GM12878 (cell line): ENCODE measurements around the gene PPP2R5C. TPM values are rescaled to one million over a fixed set of nuclear protein-coding genes. Genes with fewer than 3 reads are reported as not detected.

Source experiments
- ATAC-seq: fragments of 200-7000 bp; cut with Tn5 transposase; 3 replicates; pipeline ENCODE4 v1.9.1; 2020; ENCODE audit warnings: mild to moderate bottlenecking, moderate library complexity
- BruUV-seq: library from RNA; stranded (reverse); fragments of 400-500 nt; replicated peaks from 2 replicates; lab custom pipeline; 2021; lab: Mats Ljungman, UMichigan
- CTCF ChIA-PET: fragments of 300-600 bp; sonication (Branson Sonifier 250); formaldehyde crosslinking; extraction: SDS; loops from one replicate; lab custom pipeline; 2021; ENCODE audit warnings: inconsistent platforms; lab: Yijun Ruan, JAX
- POLR2A ChIA-PET: fragments of 350-600 bp; formaldehyde crosslinking; extraction: SDS; loops from one replicate; lab custom pipeline; 2021; ENCODE audit warnings: inconsistent platforms; lab: Charles Lee
- RAD21 ChIA-PET: fragments of 300-600 bp; sonication (Branson Sonifier 250); formaldehyde crosslinking; loops from one replicate; lab custom pipeline; 2023; ENCODE audit warnings: antibody characterized with exemption; ENCODE audit not compliant: unreplicated experiment; lab: Charles Lee
- SMC1A ChIA-PET: fragments of 300-600 bp; sonication (Branson Sonifier 250); formaldehyde crosslinking; loops from one replicate; lab custom pipeline; 2023; ENCODE audit not compliant: unreplicated experiment, uncharacterized antibody; lab: Charles Lee
- DNase-seq: peaks from one replicate; pipeline ENCODE4 v3.0.0-alpha.2; 2011; ENCODE audit warnings: low read depth, low spot score
- FAIRE-seq: peaks from 3 replicates; lab custom pipeline; 2011; peaks lifted over from hg19 to GRCh38; lab: Jason Lieb, UNC
- H2AFZ ChIP-seq: 2 replicates; pipeline ENCODE4 v1.6.0; 2011; ENCODE audit warnings: low read depth, low read length, control low read depth; ENCODE audit not compliant: control insufficient read depth
- H3K27ac ChIP-seq: 2 replicates; pipeline ENCODE4 v1.5.1; 2011; ENCODE audit warnings: control low read depth; ENCODE audit not compliant: control insufficient read depth, insufficient read depth
- H3K27me3 ChIP-seq, 2 experiments: replicated peaks in 1 of 2; 2 replicates each; pipeline versions ENCODE4 v1.6.0 to v1.6.1; 2011; ENCODE audit warnings: low read length in 1 of 2; ENCODE audit not compliant: control insufficient read depth in 2 of 2, insufficient read depth in 2 of 2
- H3K36me3 ChIP-seq, 2 experiments: 2 replicates each; pipeline ENCODE4 v1.5.1; 2011; ENCODE audit warnings: low read length in 1 of 2; ENCODE audit not compliant: control insufficient read depth in 2 of 2, insufficient read depth in 2 of 2
- H3K4me1 ChIP-seq: 2 replicates; pipeline ENCODE4 v1.6.1; 2011; ENCODE audit warnings: mild to moderate bottlenecking, low read length, moderate library complexity, mixed read lengths; ENCODE audit not compliant: control insufficient read depth, insufficient read depth
- H3K4me2 ChIP-seq: 2 replicates; pipeline ENCODE4 v1.6.0; 2011; ENCODE audit warnings: control low read depth; ENCODE audit not compliant: control insufficient read depth, insufficient read depth
- H3K4me3 ChIP-seq: fragments of 200-600 bp; sonication (generic); 2 replicates; pipeline ENCODE4 v1.5.1; 2016
- H3K79me2 ChIP-seq: 2 replicates; pipeline ENCODE4 v1.6.0; 2011; ENCODE audit warnings: low read length; ENCODE audit not compliant: control insufficient read depth, insufficient read depth
- H3K9ac ChIP-seq: 2 replicates; pipeline ENCODE4 v1.8.0; 2011; ENCODE audit warnings: low read length, control low read depth, mixed read lengths; ENCODE audit not compliant: control insufficient read depth, insufficient read depth
- H3K9me3 ChIP-seq: replicated peaks from 3 replicates; pipeline ENCODE4 v1.5.1; 2011; ENCODE audit warnings: mild to moderate bottlenecking, low read length; ENCODE audit not compliant: control insufficient read depth, insufficient read depth
- H4K20me1 ChIP-seq: 2 replicates; pipeline ENCODE4 v1.6.0; 2011; ENCODE audit not compliant: control insufficient read depth, insufficient read depth
- BHLHE40 ChIP-seq, 2 experiments: fragments of 450-650 bp in 1 of 2; IDR thresholded peaks; 2 replicates each; pipeline ENCODE4 v1.6.1; 2011 to 2017; ENCODE audit warnings: low read depth in 2 of 2, borderline replicate concordance in 1 of 2, improper control_type of control experiment in 1 of 2, low read length in 1 of 2, mild to moderate bottlenecking in 1 of 2
- ETV6 ChIP-seq, 2 experiments: fragments of 450-650 bp in 1 of 2; IDR thresholded peaks in 1 of 2; conservative IDR thresholded peaks in 1 of 2; 2 replicates each; pipeline ENCODE4 v1.6.1; 2014; ENCODE audit warnings: antibody characterized with exemption in 1 of 2, borderline replicate concordance in 1 of 2, low read depth in 1 of 2, mild to moderate bottlenecking in 1 of 2, moderate library complexity in 1 of 2
- HCFC1 ChIP-seq: fragments of 150-350 bp; IDR thresholded peaks from 2 replicates; pipeline ENCODE4 v1.6.1; 2014; ENCODE audit warnings: low read length
- HDGF ChIP-seq: fragments of 450-650 bp; IDR thresholded peaks from 2 replicates; pipeline ENCODE4 v1.6.1; 2016; ENCODE audit warnings: antibody characterized with exemption
- IRF5 ChIP-seq: fragments of 450-650 bp; IDR thresholded peaks from 2 replicates; pipeline ENCODE4 v1.6.1; 2017; ENCODE audit warnings: borderline replicate concordance
- KDM1A ChIP-seq: fragments of 200-600 bp; sonication (generic); IDR thresholded peaks from 2 replicates; pipeline ENCODE4 v1.6.1; 2016; ENCODE audit warnings: borderline replicate concordance
- KLF5 ChIP-seq: fragments of 450-650 bp; IDR thresholded peaks from 2 replicates; pipeline ENCODE4 v1.6.1; 2014; ENCODE audit warnings: mild to moderate bottlenecking; ENCODE audit not compliant: partially characterized antibody
- MLLT1 ChIP-seq: fragments of 450-650 bp; IDR thresholded peaks from 2 replicates; pipeline ENCODE4 v1.6.1; 2016; ENCODE audit warnings: mild to moderate bottlenecking
- PBX3 ChIP-seq: IDR thresholded peaks from 2 replicates; pipeline ENCODE4 v1.6.1; 2011; ENCODE audit warnings: mild to moderate bottlenecking, low read depth, low read length, moderate library complexity; ENCODE audit not compliant: insufficient replicate concordance
- RB1 ChIP-seq: fragments of 450-650 bp; formaldehyde crosslinking; IDR thresholded peaks from 2 replicates; pipeline ENCODE4 v1.6.1; 2017; ENCODE audit warnings: mild to moderate bottlenecking, borderline replicate concordance
- SRF ChIP-seq, 2 experiments: IDR thresholded peaks; 2 replicates each; pipeline ENCODE4 v1.6.1; 2011; ENCODE audit warnings: low read depth in 2 of 2, low read length in 2 of 2, mild to moderate bottlenecking in 1 of 2, moderate library complexity in 1 of 2
- WRNIP1 ChIP-seq: IDR thresholded peaks from 2 replicates; pipeline ENCODE4 v1.6.1; 2011; ENCODE audit warnings: low read depth, low read length, improper control_type of control experiment, borderline replicate concordance
- YBX1 ChIP-seq: fragments of 450-650 bp; IDR thresholded peaks from 2 replicates; pipeline ENCODE4 v1.6.1; 2016; ENCODE audit warnings: antibody characterized with exemption
- ZNF207 ChIP-seq: fragments of 450-650 bp; IDR thresholded peaks from 2 replicates; pipeline ENCODE4 v1.6.1; 2014; ENCODE audit warnings: antibody characterized with exemption, mild to moderate bottlenecking, borderline replicate concordance
- ZNF217 ChIP-seq: fragments of 450-650 bp; IDR thresholded peaks from 2 replicates; pipeline ENCODE4 v1.6.1; 2017; ENCODE audit warnings: antibody characterized with exemption, mild to moderate bottlenecking
- ZNF687 ChIP-seq: fragments of 450-650 bp; IDR thresholded peaks from 2 replicates; pipeline ENCODE4 v1.6.1; 2017; ENCODE audit warnings: mild to moderate bottlenecking, moderate library complexity
- WGBS: methylation state at CpG from one replicate; pipeline ENCODE4 v1.1.6; 2016; ENCODE audit warnings: low lambda C conversion rate; ENCODE audit not compliant: insufficient replicate concordance, insufficient coverage; ENCODE audit errors: missing lambda C conversion rate; 5-methylcytosine and 5-hydroxymethylcytosine counted together
- in situ Hi-C: fragments of 300-500 bp; cut with MboI; formaldehyde crosslinking; loops from 9 replicates; pipeline ENCODE4 v1.14.3; 2018; ENCODE audit warnings: mixed read lengths
- intact Hi-C: fragments of 100-400 bp; cut with micrococcal nuclease; formaldehyde crosslinking; loops from one replicate; pipeline ENCODE4 v1.14.2; 2022; ENCODE audit not compliant: unreplicated experiment
- polyA plus RNA-seq, 11 experiments: library from polyadenylated mRNA; depleted of rRNA in 4 of 11; unstranded in 6 of 11; stranded (reverse) in 5 of 11; fragments of >200 nt; fragmentation: Nextera tagmentation in 4 of 11; fragmentation: Illumina TruSeq in 1 of 11; extraction: Ambion mirVana in 4 of 11; extraction: Trizol in 1 of 11; gene quantifications; 1 replicate in 1 of 11; 2 replicates in 10 of 11; pipeline versions ENCODE4 v1.2.1 to v1.2.3, GENCODE V29; 2011 to 2016; ENCODE audit warnings: inconsistent platforms in 2 of 11, missing spikeins in 2 of 11, low read depth in 1 of 11
- total RNA-seq, 4 experiments: library from RNA; depleted of rRNA in 3 of 4; stranded (reverse); fragments of >200 nt in 3 of 4; fragmentation: Illumina TruSeq in 1 of 4; extraction: Trizol in 1 of 4; gene quantifications; 2 replicates each; pipeline versions ENCODE4 v1.2.1 to v1.2.3, GENCODE V29; 2013 to 2021

Gene PPP2R5C
- total and polyA plus RNA-seq, 10 of the 15 experiments (the other 5 are each of a cell fraction or from before 2014, with no cell fraction given): 106 to 199 (median 144) TPM

- H3K4me3 ChIP-seq: no peak overlapping the region
- POLR2A ChIA-PET: interaction anchor here (3.7 kb wide), 1 partner anchor 11 kb away, joined by 30 read pairs; no protein-coding TSS in a partner anchor
- peaks cover 58% of the 10 kb centered on the region for H3K4me1 ChIP-seq
- H3K9me3 ChIP-seq: no peaks in the 10 kb centered on the region
- WGBS: 93% methylated on average over 11 of the region's 11 CpGs
- no peak overlapping the region for H3K9ac ChIP-seq
- no peaks in the 10 kb centered on the region for H3K27me3 ChIP-seq
- SMC1A ChIA-PET: interaction anchor here (0.7 to 2.8 kb wide), 3 partner anchors 9 to 51 kb away, joined by 4 to 11 read pairs (median 4); no protein-coding TSS in a partner anchor
- H3K4me2 ChIP-seq: no peak overlapping the region
- no peak overlapping the region for H2AFZ ChIP-seq
- H3K27ac ChIP-seq: no peak overlapping the region
- TF ChIP-seq RB1 (no peak), HCFC1 (no peak), ZNF207 (no peak), SRF (IDR thresholded peaks at IDR 0.05; ENCODE audit: low read depth in 2 of 2, low read length in 2 of 2) (no peak), IRF5 (no peak), ZNF217 (no peak), MLLT1 (peak; percentile 39; the same call in 1 of the 2 replicates), PBX3 (no peak), HDGF (no peak), ZNF687 (peak; percentile 27; the same call in 1 of the 2 replicates), BHLHE40 (IDR thresholded peaks at IDR 0.05; ENCODE audit: borderline replicate concordance in 1 of 2, low read depth in 2 of 2, low read length in 1 of 2) (no peak), ETV6 (conservative IDR thresholded peaks at IDR 0.05 in 1 of 2, IDR thresholded peaks at IDR 0.05 in 1 of 2; ENCODE audit: borderline replicate concordance in 1 of 2, low read depth in 1 of 2) (no peak), WRNIP1 (no peak), YBX1 (no peak), KDM1A (no peak), KLF5 (no peak)
- no peak for DNase-seq
- BruUV-seq: no TSS peak
- H3K36me3 ChIP-seq: peaks cover 4 to 6% of the 10 kb centered on the region in 2 experiments; a peak in 3 of 4 replicates
- no peaks in the 10 kb centered on the region for H4K20me1 ChIP-seq
- intact Hi-C loops: no loop called here
- no peak for FAIRE-seq
- peaks cover 94% of the 10 kb centered on the region for H3K79me2 ChIP-seq
- ATAC-seq: no peak
- RAD21 ChIA-PET: interaction anchor here (4.0 kb wide), 1 partner anchor 11 kb away, joined by 24 read pairs; no protein-coding TSS in a partner anchor
- in situ Hi-C loops: no loop called here
- CTCF ChIA-PET: interaction anchor here (1.1 kb wide), 1 partner anchor 8 kb away, joined by 4 read pairs; no protein-coding TSS in a partner anchor
Observed at GRCh38 chr14:101821528-101821927, 60.0 kb downstream of the PPP2R5C start.
